GM12878 (cell line): ENCODE measurements around the gene TRIM45. TPM values are rescaled to one million over a fixed set of nuclear protein-coding genes. Genes with fewer than 3 reads are reported as not detected.

Experiments used
- ATAC-seq: fragments of 200-7000 bp; cut with Tn5 transposase; 3 replicates; pipeline ENCODE4 v1.9.1; 2020; ENCODE audit warnings: mild to moderate bottlenecking, moderate library complexity
- BruUV-seq: library from RNA; stranded (reverse); fragments of 400-500 nt; replicated peaks from 2 replicates; lab custom pipeline; 2021; lab: Mats Ljungman, UMichigan
- CTCF ChIA-PET: fragments of 300-600 bp; sonication (Branson Sonifier 250); formaldehyde crosslinking; extraction: SDS; loops from one replicate; lab custom pipeline; 2021; ENCODE audit warnings: inconsistent platforms; lab: Yijun Ruan, JAX
- POLR2A ChIA-PET: fragments of 350-600 bp; formaldehyde crosslinking; extraction: SDS; loops from one replicate; lab custom pipeline; 2021; ENCODE audit warnings: inconsistent platforms; lab: Charles Lee
- RAD21 ChIA-PET: fragments of 300-600 bp; sonication (Branson Sonifier 250); formaldehyde crosslinking; loops from one replicate; lab custom pipeline; 2023; ENCODE audit warnings: antibody characterized with exemption; ENCODE audit not compliant: unreplicated experiment; lab: Charles Lee
- SMC1A ChIA-PET: fragments of 300-600 bp; sonication (Branson Sonifier 250); formaldehyde crosslinking; loops from one replicate; lab custom pipeline; 2023; ENCODE audit not compliant: unreplicated experiment, uncharacterized antibody; lab: Charles Lee
- DNase-seq: peaks from one replicate; pipeline ENCODE4 v3.0.0-alpha.2; 2011; ENCODE audit warnings: low read depth, low spot score
- FAIRE-seq: peaks from 3 replicates; lab custom pipeline; 2011; peaks lifted over from hg19 to GRCh38; lab: Jason Lieb, UNC
- H2AFZ ChIP-seq: 2 replicates; pipeline ENCODE4 v1.6.0; 2011; ENCODE audit warnings: low read depth, low read length, control low read depth; ENCODE audit not compliant: control insufficient read depth
- H3K27ac ChIP-seq: 2 replicates; pipeline ENCODE4 v1.5.1; 2011; ENCODE audit warnings: control low read depth; ENCODE audit not compliant: control insufficient read depth, insufficient read depth
- H3K27me3 ChIP-seq, 2 experiments: replicated peaks in 1 of 2; 2 replicates each; pipeline versions ENCODE4 v1.6.0 to v1.6.1; 2011; ENCODE audit warnings: low read length in 1 of 2; ENCODE audit not compliant: control insufficient read depth in 2 of 2, insufficient read depth in 2 of 2
- H3K36me3 ChIP-seq, 2 experiments: 2 replicates each; pipeline ENCODE4 v1.5.1; 2011; ENCODE audit warnings: low read length in 1 of 2; ENCODE audit not compliant: control insufficient read depth in 2 of 2, insufficient read depth in 2 of 2
- H3K4me1 ChIP-seq: 2 replicates; pipeline ENCODE4 v1.6.1; 2011; ENCODE audit warnings: mild to moderate bottlenecking, low read length, moderate library complexity, mixed read lengths; ENCODE audit not compliant: control insufficient read depth, insufficient read depth
- H3K4me2 ChIP-seq: 2 replicates; pipeline ENCODE4 v1.6.0; 2011; ENCODE audit warnings: control low read depth; ENCODE audit not compliant: control insufficient read depth, insufficient read depth
- H3K4me3 ChIP-seq: fragments of 200-600 bp; sonication (generic); 2 replicates; pipeline ENCODE4 v1.5.1; 2016
- H3K79me2 ChIP-seq: 2 replicates; pipeline ENCODE4 v1.6.0; 2011; ENCODE audit warnings: low read length; ENCODE audit not compliant: control insufficient read depth, insufficient read depth
- H3K9ac ChIP-seq: 2 replicates; pipeline ENCODE4 v1.8.0; 2011; ENCODE audit warnings: low read length, control low read depth, mixed read lengths; ENCODE audit not compliant: control insufficient read depth, insufficient read depth
- H3K9me3 ChIP-seq: replicated peaks from 3 replicates; pipeline ENCODE4 v1.5.1; 2011; ENCODE audit warnings: mild to moderate bottlenecking, low read length; ENCODE audit not compliant: control insufficient read depth, insufficient read depth
- H4K20me1 ChIP-seq: 2 replicates; pipeline ENCODE4 v1.6.0; 2011; ENCODE audit not compliant: control insufficient read depth, insufficient read depth
- GABPA ChIP-seq: IDR thresholded peaks from 2 replicates; pipeline ENCODE4 v1.6.1; 2014; ENCODE audit warnings: antibody characterized with exemption, low read depth, mild to moderate bottlenecking, inconsistent platforms
- KDM1A ChIP-seq: fragments of 200-600 bp; sonication (generic); IDR thresholded peaks from 2 replicates; pipeline ENCODE4 v1.6.1; 2016; ENCODE audit warnings: borderline replicate concordance
- RFX5 ChIP-seq: IDR thresholded peaks from 2 replicates; pipeline ENCODE4 v1.6.1; 2011; ENCODE audit warnings: low read depth, low read length, improper control_type of control experiment
- YY1 ChIP-seq: IDR thresholded peaks from 2 replicates; pipeline ENCODE4 v1.6.1; 2011; ENCODE audit warnings: low read depth, mild to moderate bottlenecking, low read length
- WGBS: methylation state at CpG from one replicate; pipeline ENCODE4 v1.1.6; 2016; ENCODE audit warnings: low lambda C conversion rate; ENCODE audit not compliant: insufficient replicate concordance, insufficient coverage; ENCODE audit errors: missing lambda C conversion rate; 5-methylcytosine and 5-hydroxymethylcytosine counted together
- in situ Hi-C: fragments of 300-500 bp; cut with MboI; formaldehyde crosslinking; loops from 9 replicates; pipeline ENCODE4 v1.14.3; 2018; ENCODE audit warnings: mixed read lengths
- intact Hi-C: fragments of 100-400 bp; cut with micrococcal nuclease; formaldehyde crosslinking; loops from one replicate; pipeline ENCODE4 v1.14.2; 2022; ENCODE audit not compliant: unreplicated experiment
- polyA plus RNA-seq, 11 experiments: library from polyadenylated mRNA; depleted of rRNA in 4 of 11; unstranded in 6 of 11; stranded (reverse) in 5 of 11; fragments of >200 nt; fragmentation: Nextera tagmentation in 4 of 11; fragmentation: Illumina TruSeq in 1 of 11; extraction: Ambion mirVana in 4 of 11; extraction: Trizol in 1 of 11; gene quantifications; 1 replicate in 1 of 11; 2 replicates in 10 of 11; pipeline versions ENCODE4 v1.2.1 to v1.2.3, GENCODE V29; 2011 to 2016; ENCODE audit warnings: inconsistent platforms in 2 of 11, missing spikeins in 2 of 11, low read depth in 1 of 11
- total RNA-seq, 4 experiments: library from RNA; depleted of rRNA in 3 of 4; stranded (reverse); fragments of >200 nt in 3 of 4; fragmentation: Illumina TruSeq in 1 of 4; extraction: Trizol in 1 of 4; gene quantifications; 2 replicates each; pipeline versions ENCODE4 v1.2.1 to v1.2.3, GENCODE V29; 2013 to 2021
- TF ChIP-seq, protein P1 (sequence below): fragments of 450-650 bp; IDR thresholded peaks from 2 replicates; pipeline ENCODE4 v1.6.1; 2017; ENCODE audit warnings: antibody characterized with exemption, mild to moderate bottlenecking, moderate library complexity

The TRIM45 gene
- total and polyA plus RNA-seq, 10 of the 15 experiments (the other 5 are each of a cell fraction or from before 2014, with no cell fraction given): 0.31 to 0.86 (median 0.46) TPM

DNA sequence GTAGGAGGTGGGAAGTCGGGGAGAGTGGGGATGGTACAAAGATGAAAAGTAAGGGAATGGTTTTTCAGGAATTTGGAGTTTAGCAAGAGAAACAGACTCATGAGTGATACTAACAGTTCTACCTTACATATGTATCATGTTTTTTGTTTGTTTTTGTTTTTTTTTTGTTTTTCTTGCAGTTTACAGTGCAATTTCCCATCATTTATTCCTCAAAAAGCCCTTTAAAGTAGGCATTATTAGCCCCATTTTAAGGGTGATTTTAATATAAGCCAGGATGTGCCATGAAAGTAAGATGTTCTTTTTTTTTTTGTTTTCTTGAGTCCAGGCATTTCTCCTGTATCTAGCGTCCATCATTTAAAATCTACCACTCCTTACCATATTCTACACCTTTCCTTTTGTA is 13.8 kb upstream of the TRIM45 start:
- no peaks in the 10 kb centered on the region for H4K20me1 ChIP-seq
- ChIA-PET SMC1A (interaction anchor here (0.7 kb wide), 1 partner anchor 279 kb away, joined by 3 read pairs; no protein-coding TSS in a partner anchor), POLR2A (no interaction called here), CTCF (interaction anchor here (0.6 kb wide), 1 partner anchor 623 kb away, joined by 3 read pairs; no protein-coding TSS in a partner anchor)
- WGBS: 23% methylated on average over 2 of the region's 2 CpGs
- no peak overlapping the region for H3K9ac ChIP-seq
- no peak overlapping the region for H3K4me2 ChIP-seq
- no TSS peak for BruUV-seq
- no peak overlapping the region for H3K27ac ChIP-seq
- H3K4me1 ChIP-seq: no peaks in the 10 kb centered on the region
- H3K9me3 ChIP-seq: no peaks in the 10 kb centered on the region
- ATAC-seq (no peak), DNase-seq (no peak), FAIRE-seq (no peak)
- intact Hi-C loops: no loop called here
- 0 out of 4 replicates have a peak, but pooled peaks cover 0 to 2% of the 10 kb centered on the region in 2 experiments for H3K27me3 ChIP-seq
- no peak for TF ChIP-seq RFX5
- TF ChIP-seq KDM1A: no peak
- TF ChIP-seq GABPA: no peak
- TF ChIP-seq, all 136 proteins: peak for 0
- in situ Hi-C loops: no loop called here
- RAD21 ChIA-PET: interaction anchor here (1.2 kb wide), 1 partner anchor 11 kb away, joined by 3 read pairs; no protein-coding TSS in a partner anchor
- Histone ChIP-seq H3K79me2 (no peaks in the 10 kb centered on the region), H2AFZ (no peak overlapping the region), H3K4me3 (no peak overlapping the region), H3K36me3 (no peaks in the 10 kb centered on the region)

DNA sequence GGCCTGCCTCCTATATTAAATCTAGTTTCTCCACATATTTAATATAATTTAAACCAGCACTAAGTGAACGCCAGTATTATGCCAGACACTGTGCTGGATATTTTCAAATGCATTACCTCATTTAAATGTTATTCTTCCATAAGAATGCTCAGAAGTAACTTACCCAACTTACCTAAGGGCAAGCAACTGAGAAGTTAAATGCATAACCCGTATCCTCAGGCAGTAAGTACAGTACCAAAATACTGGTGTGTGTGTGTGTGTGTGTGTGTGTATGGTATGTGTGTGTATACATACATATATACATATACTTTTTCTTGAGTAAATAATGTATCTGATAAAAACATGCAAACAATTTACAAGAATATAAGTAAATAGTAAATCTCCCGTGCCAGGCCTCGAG is 9.0 kb upstream of the TRIM45 start:
- ChIA-PET CTCF (interaction anchor here (6.8 kb wide), 1 partner anchor 62 kb away, joined by 167 read pairs; no protein-coding TSS in a partner anchor), SMC1A (no interaction called here)
- no peak for ATAC-seq
- Histone ChIP-seq H3K4me2 (no peak overlapping the region), H3K79me2 (no peaks in the 10 kb centered on the region), H3K4me3 (no peak overlapping the region)
- 35% methylated on average over 4 of the region's 4 CpGs for WGBS
- TF ChIP-seq, protein P1, sequence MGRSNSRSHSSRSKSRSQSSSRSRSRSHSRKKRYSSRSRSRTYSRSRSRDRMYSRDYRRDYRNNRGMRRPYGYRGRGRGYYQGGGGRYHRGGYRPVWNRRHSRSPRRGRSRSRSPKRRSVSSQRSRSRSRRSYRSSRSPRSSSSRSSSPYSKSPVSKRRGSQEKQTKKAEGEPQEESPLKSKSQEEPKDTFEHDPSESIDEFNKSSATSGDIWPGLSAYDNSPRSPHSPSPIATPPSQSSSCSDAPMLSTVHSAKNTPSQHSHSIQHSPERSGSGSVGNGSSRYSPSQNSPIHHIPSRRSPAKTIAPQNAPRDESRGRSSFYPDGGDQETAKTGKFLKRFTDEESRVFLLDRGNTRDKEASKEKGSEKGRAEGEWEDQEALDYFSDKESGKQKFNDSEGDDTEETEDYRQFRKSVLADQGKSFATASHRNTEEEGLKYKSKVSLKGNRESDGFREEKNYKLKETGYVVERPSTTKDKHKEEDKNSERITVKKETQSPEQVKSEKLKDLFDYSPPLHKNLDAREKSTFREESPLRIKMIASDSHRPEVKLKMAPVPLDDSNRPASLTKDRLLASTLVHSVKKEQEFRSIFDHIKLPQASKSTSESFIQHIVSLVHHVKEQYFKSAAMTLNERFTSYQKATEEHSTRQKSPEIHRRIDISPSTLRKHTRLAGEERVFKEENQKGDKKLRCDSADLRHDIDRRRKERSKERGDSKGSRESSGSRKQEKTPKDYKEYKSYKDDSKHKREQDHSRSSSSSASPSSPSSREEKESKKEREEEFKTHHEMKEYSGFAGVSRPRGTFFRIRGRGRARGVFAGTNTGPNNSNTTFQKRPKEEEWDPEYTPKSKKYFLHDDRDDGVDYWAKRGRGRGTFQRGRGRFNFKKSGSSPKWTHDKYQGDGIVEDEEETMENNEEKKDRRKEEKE: no peak
- TF ChIP-seq YY1: no peak
- TF ChIP-seq, all 136 proteins: peak for 0
- DNase-seq (no peak), FAIRE-seq (no peak)
- Histone ChIP-seq H4K20me1 (no peaks in the 10 kb centered on the region), H3K4me1 (no peaks in the 10 kb centered on the region), H3K9me3 (no peaks in the 10 kb centered on the region), H3K27me3 (peaks cover 0 to 2% of the 10 kb centered on the region in 2 experiments; a peak in 1 of 4 replicates), H2AFZ (no peak overlapping the region), H3K27ac (no peak overlapping the region), H3K9ac (no peak overlapping the region), H3K36me3 (no peaks in the 10 kb centered on the region)
- ChIA-PET RAD21 (no interaction called here), POLR2A (no interaction called here)
- intact Hi-C loops: no loop called here
- in situ Hi-C loops: no loop called here
- BruUV-seq: no TSS peak
